ENCODE results near the gene FBXW12.

DNA sequence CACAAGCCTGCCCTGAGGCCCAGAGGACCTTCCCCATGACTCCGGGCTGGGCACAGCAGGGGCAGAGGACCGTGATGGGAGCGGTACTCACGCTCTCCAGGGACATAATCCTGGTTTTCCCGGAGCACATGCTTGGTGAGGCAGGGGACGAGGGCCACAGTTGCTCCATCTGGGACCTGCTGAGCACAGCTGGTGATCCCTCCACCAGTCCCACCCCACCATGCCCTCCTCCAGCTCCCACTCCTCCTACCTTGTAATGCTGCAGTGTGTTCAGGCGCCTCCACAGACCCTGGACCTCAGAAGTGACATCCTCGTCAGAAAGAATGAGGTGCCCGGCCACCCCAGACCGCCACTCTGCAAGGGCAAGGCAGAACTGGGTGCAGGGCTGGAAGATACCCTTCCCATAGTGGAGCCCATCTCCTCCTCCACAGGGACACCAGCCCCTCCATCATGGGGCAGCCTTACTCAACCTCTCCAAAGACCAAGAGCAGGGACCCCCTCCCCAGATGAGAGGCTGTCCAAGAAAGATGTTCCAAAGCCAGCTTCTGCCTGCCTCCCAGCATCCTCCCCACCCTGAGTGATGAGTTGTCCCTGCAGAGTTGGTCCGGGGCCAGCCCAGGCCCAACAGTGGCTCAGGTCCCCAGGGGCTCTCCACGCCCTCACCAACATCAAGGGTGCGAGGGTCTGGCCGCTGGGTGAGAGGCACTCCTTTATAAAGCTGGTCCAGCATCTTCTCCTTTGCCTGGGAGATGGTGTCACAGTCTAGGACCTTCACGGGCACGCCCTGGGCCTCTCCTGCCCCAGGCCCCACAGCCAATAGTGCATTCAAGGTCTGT is 38.4 kb downstream of the FBXW12 start:
- TF ChIP-seq, protein P1, sequence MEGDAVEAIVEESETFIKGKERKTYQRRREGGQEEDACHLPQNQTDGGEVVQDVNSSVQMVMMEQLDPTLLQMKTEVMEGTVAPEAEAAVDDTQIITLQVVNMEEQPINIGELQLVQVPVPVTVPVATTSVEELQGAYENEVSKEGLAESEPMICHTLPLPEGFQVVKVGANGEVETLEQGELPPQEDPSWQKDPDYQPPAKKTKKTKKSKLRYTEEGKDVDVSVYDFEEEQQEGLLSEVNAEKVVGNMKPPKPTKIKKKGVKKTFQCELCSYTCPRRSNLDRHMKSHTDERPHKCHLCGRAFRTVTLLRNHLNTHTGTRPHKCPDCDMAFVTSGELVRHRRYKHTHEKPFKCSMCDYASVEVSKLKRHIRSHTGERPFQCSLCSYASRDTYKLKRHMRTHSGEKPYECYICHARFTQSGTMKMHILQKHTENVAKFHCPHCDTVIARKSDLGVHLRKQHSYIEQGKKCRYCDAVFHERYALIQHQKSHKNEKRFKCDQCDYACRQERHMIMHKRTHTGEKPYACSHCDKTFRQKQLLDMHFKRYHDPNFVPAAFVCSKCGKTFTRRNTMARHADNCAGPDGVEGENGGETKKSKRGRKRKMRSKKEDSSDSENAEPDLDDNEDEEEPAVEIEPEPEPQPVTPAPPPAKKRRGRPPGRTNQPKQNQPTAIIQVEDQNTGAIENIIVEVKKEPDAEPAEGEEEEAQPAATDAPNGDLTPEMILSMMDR (IDR thresholded peaks at IDR 0.05), result no peak
- TF ChIP-seq EZH2phosphoT487 (IDR thresholded peaks at IDR 0.05) (no peak), EZH2 (IDR thresholded peaks at IDR 0.05) (no peak)

Measured in neural progenitor cell (in vitro differentiated cells).